Measurements from ENCODE around the gene INPPL1.

INPPL1 gene

DNA sequence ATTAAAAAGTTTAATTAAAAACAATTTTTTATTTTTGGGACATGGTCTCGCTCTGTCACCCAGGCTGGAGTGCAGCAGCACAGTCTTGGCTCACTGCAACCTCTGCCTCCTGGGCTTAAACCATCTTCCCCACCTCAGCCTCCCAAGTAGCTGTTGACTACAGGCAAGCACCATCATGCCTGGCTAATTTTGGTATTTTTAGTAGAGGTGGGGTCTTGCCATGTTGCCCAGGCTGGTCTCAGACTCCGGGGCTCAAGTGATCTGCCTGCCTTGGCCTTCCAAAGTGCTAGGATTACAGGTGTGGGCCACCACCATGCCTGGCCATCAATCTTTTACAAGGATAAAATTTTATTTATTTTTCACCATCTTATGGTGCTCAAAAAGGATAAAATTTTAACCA lies 62.7 kb downstream of the INPPL1 start:
- DNase-seq (ENCODE audit: low spot score) = no peak
